CD4-positive, alpha-beta T cell treated with Interleukin-10 for 1 hour (primary cell): ENCODE measurements around the gene PCSK6.
"Not testable (repeated sequence)": the region's sequence is repeated elsewhere in the genome, so short reads cannot be mapped to it uniquely, and the experiment has no call there.

ENCODE experiments used
- DNase-seq: peaks from one replicate; pipeline ENCODE4 v3.0.0-alpha.2; 2020

PCSK6 gene

GRCh38 chr15:101428758-101429157 is 60.7 kb downstream of the PCSK6 start:
- no peak for DNase-seq

- no peak for DNase-seq
These were observed 61.7 kb downstream of the PCSK6 start for GRCh38 chr15:101427606-101428487.

- DNase-seq, result no peak
These were observed 62.7 kb downstream of the PCSK6 start for GRCh38 chr15:101426761-101427333.

- DNase-seq, result no peak
These were observed 63.6 kb downstream of the PCSK6 start for GRCh38 chr15:101425787-101426365.

GRCh38 chr15:101424984-101425383 is 64.5 kb downstream of the PCSK6 start:
- DNase-seq, result no peak

- DNase-seq, result no peak
These were observed 69.3 kb downstream of the PCSK6 start for GRCh38 chr15:101420232-101420631.

GRCh38 chr15:101416475-101416874 is 73.0 kb downstream of the PCSK6 start:
- not testable (repeated sequence) for DNase-seq

GRCh38 chr15:101413239-101413638 is 76.3 kb downstream of the PCSK6 start:
- no peak for DNase-seq

- DNase-seq, result no peak
These were observed 77.9 kb downstream of the PCSK6 start for GRCh38 chr15:101411581-101411980.

GRCh38 chr15:101411085-101411484 is 78.4 kb downstream of the PCSK6 start:
- DNase-seq, result no peak

- DNase-seq, result no peak
These were observed 78.9 kb downstream of the PCSK6 start for GRCh38 chr15:101410612-101411011.

GRCh38 chr15:101409621-101410020 is 79.9 kb downstream of the PCSK6 start:
- no peak for DNase-seq

GRCh38 chr15:101407966-101408775 is 81.3 kb downstream of the PCSK6 start:
- no peak for DNase-seq

- no peak for DNase-seq
These were observed 82.1 kb downstream of the PCSK6 start for GRCh38 chr15:101407439-101407838.

- DNase-seq, result no peak
These were observed 82.8 kb downstream of the PCSK6 start for GRCh38 chr15:101406526-101407195.

GRCh38 chr15:101406036-101406435 is 83.5 kb downstream of the PCSK6 start:
- DNase-seq, result no peak

- no peak for DNase-seq
These were observed 85.3 kb downstream of the PCSK6 start for GRCh38 chr15:101404245-101404644.

- not testable (repeated sequence) for DNase-seq
These were observed 86.6 kb downstream of the PCSK6 start for GRCh38 chr15:101402883-101403282.

GRCh38 chr15:101401286-101401685 is 88.2 kb downstream of the PCSK6 start:
- no peak for DNase-seq

GRCh38 chr15:101399431-101399830 is 90.1 kb downstream of the PCSK6 start:
- no peak for DNase-seq

- no peak for DNase-seq
These were observed 91.3 kb downstream of the PCSK6 start for GRCh38 chr15:101398247-101398646.

GRCh38 chr15:101397521-101398003 is 91.9 kb downstream of the PCSK6 start:
- DNase-seq, result no peak
